Fibroblast of skin of left quadriceps (primary cell): ENCODE data around the gene LBR.
"Not testable (repeated sequence)": the region's sequence is repeated elsewhere in the genome, so short reads cannot be mapped to it uniquely, and the experiment has no call there.

Experiments used
- DNase-seq, 2 experiments: peaks; one replicate each; pipeline ENCODE4 v3.0.0-alpha.2; 2013; ENCODE audit warnings: low read depth in 2 of 2

LBR gene

DNA sequence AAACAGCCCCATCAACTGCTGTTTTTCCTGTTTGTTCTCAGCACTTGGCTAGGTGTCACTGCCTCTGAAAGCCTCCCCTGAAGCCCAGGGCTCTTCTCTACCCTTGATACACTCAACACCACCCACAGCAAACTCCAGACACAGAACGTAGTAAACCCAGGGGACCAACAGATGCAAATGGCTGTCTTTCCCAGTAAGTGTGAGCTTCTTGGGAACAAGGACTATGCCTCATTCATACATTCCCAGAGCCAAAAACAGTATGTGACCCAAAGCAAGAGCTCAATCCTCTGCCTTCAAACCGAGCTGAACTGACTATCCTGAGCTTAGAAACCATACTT is 4.4 kb downstream of the LBR start:
- DNase-seq = no peak

DNA sequence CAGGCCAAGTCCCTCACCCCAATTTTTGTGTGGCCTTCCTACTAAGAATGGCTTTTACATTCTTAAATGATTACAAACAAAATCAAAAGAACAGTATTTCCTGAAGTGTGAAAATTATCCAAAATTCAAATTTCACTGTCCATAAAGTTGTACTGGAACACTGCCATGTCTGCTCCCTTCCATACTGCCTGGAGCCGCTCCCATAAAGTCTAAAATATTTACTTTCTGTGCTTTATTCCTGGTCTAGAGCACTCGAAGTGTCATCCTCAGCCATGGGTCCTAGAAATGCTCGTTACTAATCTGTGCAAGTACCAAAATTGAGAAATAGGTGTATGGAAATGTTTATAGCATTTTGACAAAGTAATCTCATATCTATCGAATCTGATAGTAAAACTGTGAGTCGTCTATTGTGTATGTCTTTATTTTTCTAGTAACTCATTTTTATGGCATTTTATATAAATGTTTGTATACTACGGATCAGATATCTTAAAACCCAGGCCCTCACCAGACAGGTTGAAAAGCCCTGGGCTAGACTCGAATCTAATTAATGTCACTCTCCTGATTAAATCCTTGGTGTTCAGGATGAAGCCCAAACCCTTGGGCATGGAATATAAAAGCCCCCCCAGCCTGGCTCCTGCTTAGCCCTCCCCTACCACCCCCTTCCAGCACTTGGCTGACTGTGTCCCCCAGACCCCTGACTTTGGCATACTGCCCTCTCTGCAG is 4.9 kb downstream of the LBR start:
- DNase-seq = no peak

DNA sequence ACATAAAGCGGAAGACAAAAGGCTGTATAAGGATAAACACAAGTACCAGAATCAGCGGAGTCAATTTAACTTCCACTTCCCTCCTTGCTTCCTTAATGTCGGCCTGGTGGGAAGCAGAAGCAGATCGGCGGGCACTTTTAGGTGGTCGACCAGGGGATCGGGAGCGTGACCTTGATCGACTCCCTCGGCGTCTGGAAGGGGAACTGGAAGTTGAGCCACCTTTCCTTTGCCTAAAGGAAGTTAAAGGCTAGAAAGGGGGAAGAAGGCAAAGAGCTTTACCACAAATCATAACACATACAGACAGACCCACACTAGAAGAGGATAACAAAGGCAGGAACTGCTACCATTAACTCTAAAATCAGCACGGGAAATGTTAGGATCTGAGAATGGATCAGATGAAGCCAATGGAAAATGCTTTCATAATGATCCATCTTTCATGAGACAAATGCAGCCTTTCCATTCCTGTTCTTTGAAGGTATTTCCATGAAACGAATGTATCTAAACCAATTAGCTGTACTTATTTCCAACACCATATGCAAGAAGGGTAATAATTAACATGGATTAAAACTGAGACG is 5.7 kb downstream of the LBR start:
- no peak for DNase-seq

DNA sequence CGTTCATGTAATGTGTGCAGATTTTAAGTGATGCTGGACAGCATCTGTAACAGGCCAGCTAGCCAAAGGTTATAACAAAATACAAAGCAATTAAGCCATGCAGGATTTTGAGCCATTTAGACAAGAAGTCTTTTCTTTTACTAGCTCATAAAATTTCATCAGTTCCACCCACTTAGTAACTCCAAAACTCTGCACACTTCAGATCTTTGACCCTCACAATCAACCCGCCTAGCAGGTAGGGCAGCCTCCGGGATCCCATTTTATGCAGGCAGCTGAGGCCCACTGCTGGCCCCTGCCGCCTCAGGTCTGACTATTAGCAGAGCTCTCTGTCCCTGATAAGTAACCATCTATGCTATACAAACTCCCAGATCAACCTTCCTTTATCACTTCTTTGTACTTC is 9.2 kb downstream of the LBR start:
- no peak for DNase-seq

GRCh38 chr1:225418059-225418458 is 9.8 kb downstream of the LBR start:
- DNase-seq = no peak

GRCh38 chr1:225415967-225416745 is 11.7 kb downstream of the LBR start:
- no peak for DNase-seq

DNA sequence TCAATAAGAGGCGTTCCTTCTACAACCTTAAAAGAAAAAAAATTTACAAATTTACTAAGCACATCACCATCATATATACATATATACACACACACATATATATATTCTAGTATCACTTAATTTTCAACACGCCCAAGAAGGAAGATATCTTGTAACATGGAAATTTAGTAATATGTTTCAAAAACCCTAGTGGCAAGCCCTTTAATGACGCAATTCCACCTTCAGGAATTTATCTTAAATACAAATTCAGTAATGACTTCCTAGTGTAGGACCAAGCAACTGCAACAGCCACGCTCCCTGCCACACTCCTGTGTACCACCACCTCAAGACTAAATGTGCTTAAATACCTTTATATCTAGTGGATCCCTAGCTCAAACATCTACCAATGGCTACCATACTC is 12.5 kb downstream of the LBR start:
- no peak for DNase-seq

DNA sequence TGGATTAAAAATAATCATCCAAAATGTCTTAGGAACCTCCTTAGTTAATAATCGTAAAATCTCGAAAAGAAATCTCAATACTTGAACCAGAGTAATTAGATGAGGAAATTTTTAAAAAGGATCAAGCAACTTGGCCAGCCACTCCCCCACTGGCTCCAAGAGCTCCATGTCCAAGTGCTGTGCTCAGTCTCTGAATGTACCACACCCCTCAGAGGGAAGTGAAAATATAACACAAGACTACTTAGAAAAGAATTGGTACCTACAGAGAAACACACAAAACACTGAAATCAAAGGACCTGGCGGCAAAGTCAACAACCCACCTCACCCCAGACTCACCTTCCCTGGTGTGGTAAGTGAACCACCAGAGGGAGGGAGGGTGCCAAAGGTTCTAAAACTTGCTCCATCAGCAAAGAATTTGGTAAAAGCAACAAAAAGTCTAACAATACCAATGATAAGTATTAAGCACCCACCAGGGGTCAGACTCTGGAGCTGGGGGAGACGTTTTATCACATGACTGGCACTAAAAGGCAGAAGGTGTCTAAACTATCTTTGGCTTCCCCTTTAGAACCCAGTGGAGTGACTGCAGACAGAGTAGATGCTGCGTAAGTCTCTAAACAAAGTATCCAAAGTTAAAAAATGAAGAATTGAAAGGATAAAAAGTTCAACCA is 14.0 kb downstream of the LBR start:
- no peak for DNase-seq

DNA sequence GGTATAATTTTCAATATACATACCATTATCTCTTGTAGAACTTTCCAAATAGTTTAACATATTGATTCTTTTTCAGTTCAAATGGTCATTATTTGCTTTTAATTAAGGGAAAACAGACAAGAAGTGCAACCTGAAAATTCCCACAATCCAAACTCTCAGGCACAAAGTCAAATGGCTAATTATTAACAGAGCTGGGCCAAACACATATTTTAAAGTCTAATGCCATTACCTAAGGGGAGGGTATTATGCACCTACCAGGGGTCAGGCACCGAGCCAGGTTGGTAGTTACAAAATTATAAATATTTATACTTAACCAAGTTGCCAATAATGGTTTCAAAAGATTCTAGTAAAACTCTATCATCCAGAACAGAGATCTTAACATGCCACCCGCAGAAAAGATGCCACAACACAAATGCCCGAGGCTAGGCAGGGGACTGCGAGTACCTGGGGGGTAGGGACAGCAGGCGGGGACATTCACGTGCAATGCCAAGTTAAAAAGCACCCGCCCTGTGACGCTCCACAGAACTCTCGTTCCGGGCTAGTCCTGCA is 15.0 kb downstream of the LBR start:
- DNase-seq = no peak

GRCh38 chr1:225412321-225412720 is 15.5 kb downstream of the LBR start:
- no peak for DNase-seq

DNA sequence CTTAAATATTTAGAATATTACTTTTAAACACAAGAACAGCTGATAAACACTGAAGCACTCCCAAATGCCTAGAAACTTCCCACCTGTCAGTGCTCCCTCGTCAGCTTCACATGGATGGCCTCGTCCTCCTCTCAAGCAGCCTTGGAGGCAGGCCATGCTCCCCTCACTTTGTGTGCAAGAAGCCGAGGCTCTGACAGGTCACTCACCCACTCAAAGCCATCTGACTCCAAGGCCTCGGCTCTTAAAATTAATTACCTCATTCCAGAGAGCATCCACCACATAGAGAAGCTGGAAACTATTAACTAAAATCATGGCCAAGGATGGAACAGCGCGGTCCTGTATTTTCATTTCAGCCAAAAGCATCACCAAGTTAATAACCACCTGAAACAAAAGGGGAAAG is 17.8 kb downstream of the LBR start:
- DNase-seq = no peak

DNA sequence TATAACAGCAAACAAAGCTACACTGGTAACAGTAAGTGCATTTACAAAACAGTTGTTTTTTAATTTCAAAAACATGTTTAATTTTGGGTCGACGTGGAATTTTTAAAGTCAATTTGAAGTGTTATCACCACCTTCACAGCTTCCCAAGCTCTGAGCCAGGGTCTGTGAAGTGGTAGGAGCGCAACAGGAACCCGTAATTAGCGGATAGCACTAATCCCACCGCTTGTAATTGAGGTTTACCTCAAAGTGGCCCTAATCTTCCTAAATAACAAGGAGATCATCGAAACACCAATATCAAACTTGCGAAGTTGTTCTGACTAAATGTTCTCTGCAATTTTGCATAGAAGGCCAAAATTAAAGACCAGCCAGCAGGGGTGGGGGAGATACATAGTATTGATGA is 18.8 kb downstream of the LBR start:
- no peak for DNase-seq

DNA sequence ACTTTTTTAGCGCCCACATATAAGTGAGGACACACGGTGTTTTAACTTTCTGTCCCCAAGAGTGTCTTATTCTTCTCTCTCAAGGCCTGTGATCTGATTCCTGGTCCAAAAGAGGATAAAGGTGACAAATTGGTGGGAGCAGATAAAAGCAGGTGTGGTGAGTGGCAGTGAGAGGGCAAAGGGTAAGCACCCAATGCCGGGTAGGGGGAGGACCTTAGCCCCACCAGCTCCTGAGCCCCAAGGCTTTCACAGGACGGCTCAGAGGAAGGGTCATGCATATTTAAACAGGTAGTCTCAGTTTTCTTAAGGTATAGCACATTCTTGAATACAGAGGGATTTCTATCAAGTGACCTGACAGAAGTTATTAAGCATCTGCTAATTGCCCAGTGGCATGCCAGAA is 19.6 kb downstream of the LBR start:
- DNase-seq = no peak

- no peak for DNase-seq
Observed at GRCh38 chr1:225407755-225408154, 20.1 kb downstream of the LBR start.

DNA sequence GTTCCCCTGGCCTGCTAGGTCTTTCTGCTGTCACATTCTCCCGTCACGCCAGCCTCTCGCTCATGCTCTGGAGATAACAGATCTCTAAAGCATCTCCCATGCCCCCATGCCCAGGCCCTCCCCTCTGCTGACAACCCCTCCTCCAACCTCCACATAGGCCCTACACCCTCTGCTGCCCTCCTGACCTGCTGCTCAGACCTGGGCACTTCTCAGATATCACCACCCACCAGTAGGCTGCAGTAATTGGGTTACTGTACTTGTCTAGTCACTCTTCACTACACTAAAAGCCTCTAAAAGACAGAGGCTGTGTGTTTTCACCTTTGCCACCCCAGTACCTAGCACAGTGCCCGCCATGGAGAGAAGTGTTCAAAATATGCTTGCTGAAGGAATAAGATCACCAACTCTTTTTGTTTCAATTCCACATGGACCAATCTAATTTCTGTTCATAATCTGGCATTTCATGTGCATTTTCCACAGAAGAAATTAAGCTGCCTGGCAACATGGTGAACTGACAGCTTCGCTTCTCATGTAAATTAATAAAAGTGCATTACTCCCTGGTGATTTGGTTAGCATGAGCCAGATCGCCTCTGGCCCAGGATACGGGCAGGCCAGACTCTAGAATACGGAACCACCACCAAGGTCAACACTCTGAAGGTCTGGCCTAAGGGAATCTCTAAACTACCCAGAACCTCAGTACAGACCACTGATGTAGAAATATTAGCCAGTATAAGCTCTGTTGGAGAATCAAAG is 20.7 kb downstream of the LBR start:
- no peak for DNase-seq

GRCh38 chr1:225400968-225401367 is 26.9 kb downstream of the LBR start:
- DNase-seq = no peak

- DNase-seq = no peak
Observed at GRCh38 chr1:225396357-225396756, 31.5 kb downstream of the LBR start.

GRCh38 chr1:225389843-225390242 is 38.0 kb downstream of the LBR start:
- DNase-seq = no peak

DNA sequence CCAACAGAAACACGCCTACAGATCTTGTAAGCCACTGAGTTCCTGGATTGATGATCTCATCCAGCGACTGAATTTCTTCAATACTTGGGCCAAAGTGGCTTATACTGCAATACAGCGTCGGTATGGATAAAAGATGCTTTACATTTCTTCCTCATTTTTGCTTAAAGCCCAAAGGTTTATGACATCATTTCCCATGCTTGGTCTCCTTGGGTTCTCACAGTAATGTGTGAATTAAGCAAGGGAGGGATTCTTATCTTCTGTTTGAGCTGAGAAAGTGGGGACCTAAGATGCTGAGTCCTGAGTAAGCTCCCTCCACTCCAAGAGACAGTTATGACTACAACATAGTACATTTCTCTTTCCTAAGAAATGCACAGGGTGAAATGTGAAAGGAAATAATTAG is 39.5 kb downstream of the LBR start:
- peak; percentile 8 to 23 for DNase-seq

GRCh38 chr1:225386860-225387259 is 41.0 kb downstream of the LBR start:
- DNase-seq = not testable (repeated sequence)

DNA sequence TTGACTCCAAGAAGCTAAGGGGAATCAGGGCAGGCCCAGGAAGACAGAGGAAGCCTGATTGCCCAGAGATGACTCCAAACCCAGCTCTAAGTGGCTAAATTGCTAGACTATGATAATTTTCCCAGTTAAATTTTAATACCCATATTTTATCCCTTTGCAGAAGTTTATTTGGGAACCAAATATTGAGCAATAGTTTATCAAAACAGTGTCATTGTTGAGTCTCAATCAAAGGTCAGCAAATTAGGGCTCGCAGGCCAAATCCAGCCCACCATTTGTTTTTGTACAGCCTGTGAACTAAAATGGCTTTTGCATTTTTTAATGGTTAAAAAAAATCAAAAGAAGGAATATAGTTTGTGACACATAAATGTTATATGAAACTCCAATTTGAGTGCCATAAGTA is 47.1 kb downstream of the LBR start:
- DNase-seq = no peak

DNA sequence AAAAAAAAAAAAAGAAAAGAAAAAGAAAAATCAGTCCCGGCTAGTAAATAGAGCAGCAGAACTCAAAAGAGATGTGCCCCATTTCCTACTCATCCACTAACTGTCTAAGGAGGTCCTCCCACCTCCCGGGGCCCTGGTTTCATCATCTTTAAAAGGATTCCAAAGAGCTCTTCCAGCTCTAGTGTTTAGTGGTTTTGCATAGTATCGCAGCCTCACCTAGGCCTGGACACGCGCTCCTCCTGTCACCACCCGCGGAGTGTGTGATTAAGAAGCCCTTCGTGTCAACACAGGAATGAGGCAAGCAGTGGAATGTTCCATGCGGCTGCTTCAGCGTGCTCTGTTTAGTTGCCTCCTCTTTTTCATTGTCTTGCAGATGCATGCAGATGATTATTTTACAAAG is 49.0 kb downstream of the LBR start:
- peak; percentile 86 for DNase-seq
